ENCODE measurements around the gene LAMTOR5. TPM values are rescaled to one million over a fixed set of nuclear protein-coding genes. Genes with fewer than 3 reads are reported as not detected.

The LAMTOR5 gene
- polyA plus RNA-seq, 2 donors: 169 to 188 TPM

- WGBS, 2 donors: 77 to 78% methylated on average over 10 of the region's 10 CpGs
Measured at GRCh38 chr1:110380672-110381283, 26.7 kb downstream of the LAMTOR5 start.

GRCh38 chr1:110375490-110375889, 32.0 kb downstream of the LAMTOR5 start:
- Histone ChIP-seq H3K27ac (ENCODE audit: low read depth in 2 of 2, low read length in 1 of 2) (no peak overlapping the region), H3K9me3 (ENCODE audit: control insufficient read depth in 2 of 2, insufficient read depth in 1 of 2, low read depth in 1 of 2, low read length in 1 of 2) (no peaks in the 10 kb centered on the region), H3K27me3 (ENCODE audit: control insufficient read depth in 1 of 2, insufficient read depth in 2 of 2, low read length in 2 of 2) (no peaks in the 10 kb centered on the region), H3K4me1 (ENCODE audit: control insufficient read depth in 2 of 2, insufficient read depth in 2 of 2, low read length in 1 of 2) (no peaks in the 10 kb centered on the region), H3K36me3 (ENCODE audit: control insufficient read depth in 2 of 2, insufficient read depth in 2 of 2, low read length in 1 of 2) (peaks cover 0 to 3% of the 10 kb centered on the region in 2 donors), H3K4me3 (ENCODE audit: low read depth in 1 of 2, low read length in 2 of 2) (no peak overlapping the region)
- WGBS, 2 donors: 92 to 95% methylated on average over 1 of the region's 1 CpG

More at GRCh38 chr1:110380672-110381283, 26.7 kb downstream of the LAMTOR5 start:
- H3K4me1 ChIP-seq (ENCODE audit: control insufficient read depth in 2 of 2, insufficient read depth in 2 of 2, low read length in 1 of 2): no peaks in the 10 kb centered on the region
- H3K36me3 ChIP-seq (ENCODE audit: control insufficient read depth in 2 of 2, insufficient read depth in 2 of 2, low read length in 1 of 2): peaks cover 0 to 3% of the 10 kb centered on the region in 2 donors
- no peak overlapping the region for H3K4me3 ChIP-seq (ENCODE audit: low read depth in 1 of 2, low read length in 2 of 2)
- no peaks in the 10 kb centered on the region for H3K27me3 ChIP-seq (ENCODE audit: control insufficient read depth in 1 of 2, insufficient read depth in 2 of 2, low read length in 2 of 2)
- no peaks in the 10 kb centered on the region for H3K9me3 ChIP-seq (ENCODE audit: control insufficient read depth in 2 of 2, insufficient read depth in 1 of 2, low read depth in 1 of 2, low read length in 1 of 2)
- no peak overlapping the region for H3K27ac ChIP-seq (ENCODE audit: low read depth in 2 of 2, low read length in 1 of 2)

GRCh38 chr1:110370827-110371226, 36.7 kb downstream of the LAMTOR5 start:
- Histone ChIP-seq H3K27me3 (ENCODE audit: control insufficient read depth in 1 of 2, insufficient read depth in 2 of 2, low read length in 2 of 2) (no peaks in the 10 kb centered on the region), H3K4me1 (ENCODE audit: control insufficient read depth in 2 of 2, insufficient read depth in 2 of 2, low read length in 1 of 2) (no peaks in the 10 kb centered on the region), H3K4me3 (ENCODE audit: low read depth in 1 of 2, low read length in 2 of 2) (no peak overlapping the region), H3K9me3 (ENCODE audit: control insufficient read depth in 2 of 2, insufficient read depth in 1 of 2, low read depth in 1 of 2, low read length in 1 of 2) (no peaks in the 10 kb centered on the region), H3K27ac (ENCODE audit: low read depth in 2 of 2, low read length in 1 of 2) (no peak overlapping the region), H3K36me3 (ENCODE audit: control insufficient read depth in 2 of 2, insufficient read depth in 2 of 2, low read length in 1 of 2) (no peaks in the 10 kb centered on the region)
- WGBS, 2 donors: 15 to 27% methylated on average over 1 of the region's 1 CpG

- Histone ChIP-seq H3K9me3 (ENCODE audit: control insufficient read depth in 2 of 2, insufficient read depth in 1 of 2, low read depth in 1 of 2, low read length in 1 of 2) (no peaks in the 10 kb centered on the region), H3K4me1 (ENCODE audit: control insufficient read depth in 2 of 2, insufficient read depth in 2 of 2, low read length in 1 of 2) (no peaks in the 10 kb centered on the region), H3K27ac (ENCODE audit: low read depth in 2 of 2, low read length in 1 of 2) (no peak overlapping the region), H3K36me3 (ENCODE audit: control insufficient read depth in 2 of 2, insufficient read depth in 2 of 2, low read length in 1 of 2) (no peaks in the 10 kb centered on the region), H3K27me3 (ENCODE audit: control insufficient read depth in 1 of 2, insufficient read depth in 2 of 2, low read length in 2 of 2) (no peaks in the 10 kb centered on the region), H3K4me3 (ENCODE audit: low read depth in 1 of 2, low read length in 2 of 2) (no peak overlapping the region)
- 97 to 99% methylated on average over 3 of the region's 3 CpGs for WGBS, 2 donors
Measured at GRCh38 chr1:110364221-110364620, 43.3 kb downstream of the LAMTOR5 start.

GRCh38 chr1:110361856-110362255, 45.6 kb downstream of the LAMTOR5 start:
- no peaks in the 10 kb centered on the region for H3K4me1 ChIP-seq (ENCODE audit: control insufficient read depth in 2 of 2, insufficient read depth in 2 of 2, low read length in 1 of 2)
- no peak overlapping the region for H3K4me3 ChIP-seq (ENCODE audit: low read depth in 1 of 2, low read length in 2 of 2)
- H3K27ac ChIP-seq (ENCODE audit: low read depth in 2 of 2, low read length in 1 of 2): no peak overlapping the region
- H3K9me3 ChIP-seq (ENCODE audit: control insufficient read depth in 2 of 2, insufficient read depth in 1 of 2, low read depth in 1 of 2, low read length in 1 of 2): no peaks in the 10 kb centered on the region
- WGBS, 2 donors: 82 to 90% methylated on average over 1 of the region's 1 CpG
- H3K27me3 ChIP-seq (ENCODE audit: control insufficient read depth in 1 of 2, insufficient read depth in 2 of 2, low read length in 2 of 2): no peaks in the 10 kb centered on the region
- H3K36me3 ChIP-seq (ENCODE audit: control insufficient read depth in 2 of 2, insufficient read depth in 2 of 2, low read length in 1 of 2): no peaks in the 10 kb centered on the region

GRCh38 chr1:110360431-110360830, 47.1 kb downstream of the LAMTOR5 start:
- 98% methylated on average over 2 of the region's 2 CpGs for WGBS, 2 donors
- Histone ChIP-seq H3K9me3 (ENCODE audit: control insufficient read depth in 2 of 2, insufficient read depth in 1 of 2, low read depth in 1 of 2, low read length in 1 of 2) (no peaks in the 10 kb centered on the region), H3K4me1 (ENCODE audit: control insufficient read depth in 2 of 2, insufficient read depth in 2 of 2, low read length in 1 of 2) (no peaks in the 10 kb centered on the region), H3K27ac (ENCODE audit: low read depth in 2 of 2, low read length in 1 of 2) (no peak overlapping the region), H3K36me3 (ENCODE audit: control insufficient read depth in 2 of 2, insufficient read depth in 2 of 2, low read length in 1 of 2) (no peaks in the 10 kb centered on the region), H3K4me3 (ENCODE audit: low read depth in 1 of 2, low read length in 2 of 2) (no peak overlapping the region), H3K27me3 (ENCODE audit: control insufficient read depth in 1 of 2, insufficient read depth in 2 of 2, low read length in 2 of 2) (no peaks in the 10 kb centered on the region)

GRCh38 chr1:110356379-110356778, 51.1 kb downstream of the LAMTOR5 start:
- no peaks in the 10 kb centered on the region for H3K4me1 ChIP-seq (ENCODE audit: control insufficient read depth in 2 of 2, insufficient read depth in 2 of 2, low read length in 1 of 2)
- no peak overlapping the region for H3K4me3 ChIP-seq (ENCODE audit: low read depth in 1 of 2, low read length in 2 of 2)
- WGBS, 2 donors: 49 to 62% methylated on average over 2 of the region's 2 CpGs
- no peaks in the 10 kb centered on the region for H3K27me3 ChIP-seq (ENCODE audit: control insufficient read depth in 1 of 2, insufficient read depth in 2 of 2, low read length in 2 of 2)
- H3K9me3 ChIP-seq (ENCODE audit: control insufficient read depth in 2 of 2, insufficient read depth in 1 of 2, low read depth in 1 of 2, low read length in 1 of 2): no peaks in the 10 kb centered on the region
- H3K27ac ChIP-seq (ENCODE audit: low read depth in 2 of 2, low read length in 1 of 2): no peak overlapping the region
- no peaks in the 10 kb centered on the region for H3K36me3 ChIP-seq (ENCODE audit: control insufficient read depth in 2 of 2, insufficient read depth in 2 of 2, low read length in 1 of 2)

GRCh38 chr1:110355321-110355720, 52.2 kb downstream of the LAMTOR5 start:
- no peaks in the 10 kb centered on the region for H3K4me1 ChIP-seq (ENCODE audit: control insufficient read depth in 2 of 2, insufficient read depth in 2 of 2, low read length in 1 of 2)
- H3K4me3 ChIP-seq (ENCODE audit: low read depth in 1 of 2, low read length in 2 of 2): no peak overlapping the region
- no peak overlapping the region for H3K27ac ChIP-seq (ENCODE audit: low read depth in 2 of 2, low read length in 1 of 2)
- 63 to 66% methylated on average over 1 of the region's 1 CpG for WGBS, 2 donors
- H3K36me3 ChIP-seq (ENCODE audit: control insufficient read depth in 2 of 2, insufficient read depth in 2 of 2, low read length in 1 of 2): no peaks in the 10 kb centered on the region
- H3K9me3 ChIP-seq (ENCODE audit: control insufficient read depth in 2 of 2, insufficient read depth in 1 of 2, low read depth in 1 of 2, low read length in 1 of 2): no peaks in the 10 kb centered on the region
- no peaks in the 10 kb centered on the region for H3K27me3 ChIP-seq (ENCODE audit: control insufficient read depth in 1 of 2, insufficient read depth in 2 of 2, low read length in 2 of 2)

Other genes with a start within 250 kb of the LAMTOR5 start
- 1 to 10 TPM; 1.8 to 1.9 TPM for gene KCNC4, start 197.4 kb downstream of the LAMTOR5 start, polyA plus RNA-seq
- gene RBM15, start 68.3 kb downstream of the LAMTOR5 start, polyA plus RNA-seq: 1 to 10 TPM; 2.0 to 4.8 TPM
- gene SLC16A4, start 16.7 kb downstream of the LAMTOR5 start, polyA plus RNA-seq: under 1 TPM; 0.47 to 0.58 TPM
- under 1 TPM; 0.10 to 0.53 TPM for gene PROK1, start 43.5 kb upstream of the LAMTOR5 start, polyA plus RNA-seq
- not detected for gene KCNA10, start 111.5 kb upstream of the LAMTOR5 start, polyA plus RNA-seq
- gene KCNA2, start 198.7 kb upstream of the LAMTOR5 start, polyA plus RNA-seq: under 1 TPM; 0.06 to 0.15 TPM